ENCODE measurements around the gene POFUT1. TPM values are rescaled to one million over a fixed set of nuclear protein-coding genes. Genes with fewer than 3 reads are reported as not detected.
A peak's percentile ranks its signal among the peaks of the same experiment; 100 is the strongest.

Gene POFUT1
- total and polyA plus RNA-seq, 4 donors, result 10.6 to 35.2 (median 23.1) TPM

GRCh38 chr20:32208499-32209154, 947 bp downstream of the POFUT1 start:
- Histone ChIP-seq H3K9me3 (ENCODE audit: control insufficient read depth, low read length) (no peaks in the 10 kb centered on the region), H3K4me1 (ENCODE audit: control insufficient read depth in 1 of 2, insufficient read depth in 2 of 2, low read length in 2 of 2) (peaks cover 0 to 3% of the 10 kb centered on the region in 2 donors), H3K36me3 (ENCODE audit: control insufficient read depth in 1 of 2, insufficient read depth in 2 of 2, low read length in 1 of 2) (peaks cover 0 to 4% of the 10 kb centered on the region in 2 donors), H3K4me3 (ENCODE audit: low read length in 2 of 2) (peak overlapping the region in 1 of 2 donors; percentile 88), H3K27me3 (ENCODE audit: control insufficient read depth in 1 of 2, insufficient read depth in 2 of 2, low read length in 1 of 2) (no peaks in the 10 kb centered on the region), H3K27ac (ENCODE audit: low read depth in 1 of 2, low read length in 2 of 2) (no peak overlapping the region)
- intact Hi-C loops (cut with DNase I), result loop anchor here in 1 of 2 donors (10.0 kb wide), 2 partner anchors 146 to 276 kb away; partner anchors contain the start of gene ASXL1
- no peak for ATAC-seq (ENCODE audit: low FRiP score)
- WGBS, 2 donors, result 45 to 47% methylated on average over 13 of the region's 13 CpGs
- DNase-seq, result no peak

DNA sequence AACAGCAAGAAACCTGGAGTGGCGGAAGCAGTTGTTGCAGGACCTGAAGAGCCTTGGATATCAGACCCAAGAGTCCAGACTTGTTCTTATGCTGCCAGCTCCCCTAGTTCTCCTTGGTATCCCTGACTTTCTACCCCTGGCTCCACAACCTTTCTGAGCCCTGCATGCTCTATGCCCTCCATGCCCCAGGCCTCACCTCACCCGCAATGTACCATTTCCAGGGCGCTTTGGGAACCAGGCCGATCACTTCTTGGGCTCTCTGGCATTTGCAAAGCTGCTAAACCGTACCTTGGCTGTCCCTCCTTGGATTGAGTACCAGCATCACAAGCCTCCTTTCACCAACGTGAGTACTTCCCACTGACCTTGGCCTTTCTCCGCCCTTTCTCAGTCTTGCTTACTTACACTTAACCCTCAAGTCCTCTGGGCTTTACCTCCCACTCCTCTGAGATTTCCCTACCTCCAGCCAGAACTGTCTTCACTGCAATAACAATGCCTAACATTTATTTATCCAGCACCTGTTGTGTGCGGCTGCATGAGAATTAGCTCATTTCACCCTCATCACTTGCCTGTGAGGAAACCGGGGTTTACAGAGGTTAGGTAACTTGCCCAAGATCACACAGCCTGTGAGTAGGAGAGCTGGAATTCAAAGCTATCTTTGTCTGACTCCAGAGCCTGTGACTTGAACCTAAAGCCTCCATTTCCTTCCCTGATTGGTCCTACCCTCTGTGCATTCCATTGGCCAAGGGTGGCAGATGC, 2.3 kb downstream of the POFUT1 start:
- Histone ChIP-seq H3K4me3 (ENCODE audit: low read length in 2 of 2) (no peak overlapping the region), H3K27ac (ENCODE audit: low read depth in 1 of 2, low read length in 2 of 2) (no peak overlapping the region), H3K4me1 (ENCODE audit: control insufficient read depth in 1 of 2, insufficient read depth in 2 of 2, low read length in 2 of 2) (peaks cover 0 to 3% of the 10 kb centered on the region in 2 donors), H3K27me3 (ENCODE audit: control insufficient read depth in 1 of 2, insufficient read depth in 2 of 2, low read length in 1 of 2) (no peaks in the 10 kb centered on the region), H3K9me3 (ENCODE audit: control insufficient read depth, low read length) (no peaks in the 10 kb centered on the region), H3K36me3 (ENCODE audit: control insufficient read depth in 1 of 2, insufficient read depth in 2 of 2, low read length in 1 of 2) (peaks cover 0 to 4% of the 10 kb centered on the region in 2 donors)
- WGBS, 2 donors, result 81% methylated on average over 9 of the region's 9 CpGs
- ATAC-seq (ENCODE audit: low FRiP score) (no peak), DNase-seq (no peak)
- intact Hi-C loops (cut with DNase I), result loop anchor here in 1 of 2 donors (10.0 kb wide), 2 partner anchors 145 to 275 kb away; partner anchors contain the start of gene ASXL1

GRCh38 chr20:32213870-32214269, 6.2 kb downstream of the POFUT1 start:
- no peak overlapping the region for H3K27ac ChIP-seq (ENCODE audit: low read depth in 1 of 2, low read length in 2 of 2)
- ATAC-seq (ENCODE audit: low FRiP score) (no peak), DNase-seq (no peak)
- no peaks in the 10 kb centered on the region for H3K27me3 ChIP-seq (ENCODE audit: control insufficient read depth in 1 of 2, insufficient read depth in 2 of 2, low read length in 1 of 2)
- no peaks in the 10 kb centered on the region for H3K9me3 ChIP-seq (ENCODE audit: control insufficient read depth, low read length)
- intact Hi-C loops (cut with DNase I), result no loop called here
- peaks cover 0 to 11% of the 10 kb centered on the region in 2 donors for H3K36me3 ChIP-seq (ENCODE audit: control insufficient read depth in 1 of 2, insufficient read depth in 2 of 2, low read length in 1 of 2)
- 97 to 100% methylated on average over 1 of the region's 1 CpG for WGBS, 2 donors
- no peaks in the 10 kb centered on the region for H3K4me1 ChIP-seq (ENCODE audit: control insufficient read depth in 1 of 2, insufficient read depth in 2 of 2, low read length in 2 of 2)
- H3K4me3 ChIP-seq (ENCODE audit: low read length in 2 of 2), result no peak overlapping the region

DNA sequence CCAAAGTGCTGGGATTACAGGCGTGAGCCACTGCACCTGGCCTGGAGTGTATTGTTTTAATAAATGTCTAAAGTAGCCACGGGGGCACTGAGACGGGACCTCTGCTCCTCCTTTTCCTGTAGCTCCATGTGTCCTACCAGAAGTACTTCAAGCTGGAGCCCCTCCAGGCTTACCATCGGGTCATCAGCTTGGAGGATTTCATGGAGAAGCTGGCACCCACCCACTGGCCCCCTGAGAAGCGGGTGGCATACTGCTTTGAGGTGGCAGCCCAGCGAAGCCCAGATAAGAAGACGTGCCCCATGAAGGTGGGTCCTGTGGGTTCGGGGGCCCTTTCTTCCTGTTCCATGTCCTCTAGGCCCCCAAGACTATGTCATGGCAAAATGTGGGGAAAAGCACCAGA, 7.5 kb downstream of the POFUT1 start:
- 87 to 89% methylated on average over 8 of the region's 8 CpGs for WGBS, 2 donors
- no peak overlapping the region for H3K27ac ChIP-seq (ENCODE audit: low read depth in 1 of 2, low read length in 2 of 2)
- H3K9me3 ChIP-seq (ENCODE audit: control insufficient read depth, low read length), result no peaks in the 10 kb centered on the region
- H3K4me1 ChIP-seq (ENCODE audit: control insufficient read depth in 1 of 2, insufficient read depth in 2 of 2, low read length in 2 of 2), result no peaks in the 10 kb centered on the region
- H3K36me3 ChIP-seq (ENCODE audit: control insufficient read depth in 1 of 2, insufficient read depth in 2 of 2, low read length in 1 of 2), result peaks cover 0 to 11% of the 10 kb centered on the region in 2 donors
- H3K27me3 ChIP-seq (ENCODE audit: control insufficient read depth in 1 of 2, insufficient read depth in 2 of 2, low read length in 1 of 2), result no peaks in the 10 kb centered on the region
- ATAC-seq (ENCODE audit: low FRiP score) (no peak), DNase-seq (no peak)
- no peak overlapping the region for H3K4me3 ChIP-seq (ENCODE audit: low read length in 2 of 2)
- intact Hi-C loops (cut with DNase I), result no loop called here

GRCh38 chr20:32215729-32216128, 8.0 kb downstream of the POFUT1 start:
- DNase-seq (no peak), ATAC-seq (ENCODE audit: low FRiP score) (no peak)
- no peak overlapping the region for H3K4me3 ChIP-seq (ENCODE audit: low read length in 2 of 2)
- H3K27ac ChIP-seq (ENCODE audit: low read depth in 1 of 2, low read length in 2 of 2), result no peak overlapping the region
- H3K9me3 ChIP-seq (ENCODE audit: control insufficient read depth, low read length), result no peaks in the 10 kb centered on the region
- H3K36me3 ChIP-seq (ENCODE audit: control insufficient read depth in 1 of 2, insufficient read depth in 2 of 2, low read length in 1 of 2), result peaks cover 0 to 10% of the 10 kb centered on the region in 2 donors
- H3K27me3 ChIP-seq (ENCODE audit: control insufficient read depth in 1 of 2, insufficient read depth in 2 of 2, low read length in 1 of 2), result no peaks in the 10 kb centered on the region
- intact Hi-C loops (cut with DNase I), result no loop called here
- H3K4me1 ChIP-seq (ENCODE audit: control insufficient read depth in 1 of 2, insufficient read depth in 2 of 2, low read length in 2 of 2), result no peaks in the 10 kb centered on the region
- WGBS, 2 donors, result 95 to 98% methylated on average over 3 of the region's 3 CpGs

DNA sequence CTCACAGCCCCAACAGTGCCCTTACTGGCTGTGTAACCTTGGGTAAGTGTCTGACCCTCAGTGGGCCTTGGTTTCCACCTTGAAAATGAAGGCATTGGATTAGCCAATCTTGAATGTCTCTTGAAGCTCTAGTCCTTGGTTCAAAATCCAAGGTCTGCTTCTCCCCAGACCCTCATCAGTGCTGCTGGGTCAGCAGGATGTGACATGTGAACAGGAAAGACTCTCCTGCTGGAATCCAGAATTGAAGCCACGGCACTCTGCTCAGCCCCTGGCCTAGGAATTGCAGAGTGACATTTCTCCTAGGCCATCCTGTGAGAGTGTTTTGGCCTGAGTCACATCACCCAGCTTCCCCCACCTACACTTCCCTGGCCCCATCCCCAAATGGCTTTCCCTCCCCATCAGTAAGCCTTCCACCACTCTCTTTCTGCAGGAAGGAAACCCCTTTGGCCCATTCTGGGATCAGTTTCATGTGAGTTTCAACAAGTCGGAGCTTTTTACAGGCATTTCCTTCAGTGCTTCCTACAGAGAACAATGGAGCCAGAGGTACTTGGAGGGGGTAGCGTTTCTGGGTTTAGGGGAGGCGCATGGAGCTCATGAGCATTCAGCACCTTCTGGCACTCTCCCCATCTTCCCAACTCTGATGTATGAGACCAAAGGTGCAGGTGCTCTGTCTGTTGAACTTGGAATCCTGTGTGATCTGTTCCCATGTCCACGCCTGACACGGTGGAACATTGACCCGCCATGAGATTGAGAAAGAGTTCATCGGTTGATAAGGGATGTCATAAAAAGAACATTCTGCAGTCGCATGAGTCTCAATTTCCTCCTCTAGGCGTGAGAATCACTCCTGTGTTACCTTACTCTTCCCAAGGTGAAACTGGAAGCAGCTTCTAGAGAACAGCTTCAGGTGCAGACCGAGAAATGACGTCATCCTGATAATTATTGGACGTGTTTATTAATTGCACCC, 8.8 kb downstream of the POFUT1 start:
- H3K27ac ChIP-seq (ENCODE audit: low read depth in 1 of 2, low read length in 2 of 2), result no peak overlapping the region
- no peaks in the 10 kb centered on the region for H3K4me1 ChIP-seq (ENCODE audit: control insufficient read depth in 1 of 2, insufficient read depth in 2 of 2, low read length in 2 of 2)
- DNase-seq, result no peak
- peaks cover 0 to 12% of the 10 kb centered on the region in 2 donors for H3K36me3 ChIP-seq (ENCODE audit: control insufficient read depth in 1 of 2, insufficient read depth in 2 of 2, low read length in 1 of 2)
- ATAC-seq (ENCODE audit: low FRiP score), result no peak
- H3K4me3 ChIP-seq (ENCODE audit: low read length in 2 of 2), result no peak overlapping the region
- H3K27me3 ChIP-seq (ENCODE audit: control insufficient read depth in 1 of 2, insufficient read depth in 2 of 2, low read length in 1 of 2), result no peaks in the 10 kb centered on the region
- H3K9me3 ChIP-seq (ENCODE audit: control insufficient read depth, low read length), result no peaks in the 10 kb centered on the region
- intact Hi-C loops (cut with DNase I), result no loop called here
- WGBS, 2 donors, result 91 to 94% methylated on average over 13 of the region's 13 CpGs

- no peak for ATAC-seq (ENCODE audit: low FRiP score)
- H3K36me3 ChIP-seq (ENCODE audit: control insufficient read depth in 1 of 2, insufficient read depth in 2 of 2, low read length in 1 of 2), result peaks cover 0 to 16% of the 10 kb centered on the region in 2 donors
Measured at GRCh38 chr20:32218156-32218900, 10.6 kb downstream of the POFUT1 start.

GRCh38 chr20:32224463-32224862, 16.8 kb downstream of the POFUT1 start:
- Histone ChIP-seq H3K9me3 (ENCODE audit: control insufficient read depth, low read length) (no peaks in the 10 kb centered on the region), H3K27me3 (ENCODE audit: control insufficient read depth in 1 of 2, insufficient read depth in 2 of 2, low read length in 1 of 2) (no peaks in the 10 kb centered on the region), H3K36me3 (ENCODE audit: control insufficient read depth in 1 of 2, insufficient read depth in 2 of 2, low read length in 1 of 2) (peaks cover 0 to 9% of the 10 kb centered on the region in 2 donors), H3K27ac (ENCODE audit: low read depth in 1 of 2, low read length in 2 of 2) (no peak overlapping the region), H3K4me1 (ENCODE audit: control insufficient read depth in 1 of 2, insufficient read depth in 2 of 2, low read length in 2 of 2) (no peaks in the 10 kb centered on the region), H3K4me3 (ENCODE audit: low read length in 2 of 2) (no peak overlapping the region)
- ATAC-seq (ENCODE audit: low FRiP score), result no peak
- DNase-seq, result no peak
- intact Hi-C loops (cut with DNase I), result no loop called here
- 87 to 93% methylated on average over 4 of the region's 4 CpGs for WGBS, 2 donors

More at GRCh38 chr20:32218156-32218900, 10.6 kb downstream of the POFUT1 start:
- Histone ChIP-seq H3K27me3 (ENCODE audit: control insufficient read depth in 1 of 2, insufficient read depth in 2 of 2, low read length in 1 of 2) (no peaks in the 10 kb centered on the region), H3K9me3 (ENCODE audit: control insufficient read depth, low read length) (no peaks in the 10 kb centered on the region), H3K4me3 (ENCODE audit: low read length in 2 of 2) (no peak overlapping the region), H3K4me1 (ENCODE audit: control insufficient read depth in 1 of 2, insufficient read depth in 2 of 2, low read length in 2 of 2) (no peaks in the 10 kb centered on the region), H3K27ac (ENCODE audit: low read depth in 1 of 2, low read length in 2 of 2) (no peak overlapping the region)
- DNase-seq, result no peak
- WGBS, 2 donors, result 73 to 75% methylated on average over 5 of the region's 5 CpGs
- intact Hi-C loops (cut with DNase I), result no loop called here
